ENCODE results near the gene SFTPD. TPM values are rescaled to one million over a fixed set of nuclear protein-coding genes. Genes with fewer than 3 reads are reported as not detected.

The SFTPD gene
- polyA plus RNA-seq, 10 donors, result 0.79 to 2.0 (median 1.1) TPM

- DNase-seq, result no peak
Measured at GRCh38 chr10:79946271-79947082, 2.4 kb downstream of the SFTPD start.

DNA sequence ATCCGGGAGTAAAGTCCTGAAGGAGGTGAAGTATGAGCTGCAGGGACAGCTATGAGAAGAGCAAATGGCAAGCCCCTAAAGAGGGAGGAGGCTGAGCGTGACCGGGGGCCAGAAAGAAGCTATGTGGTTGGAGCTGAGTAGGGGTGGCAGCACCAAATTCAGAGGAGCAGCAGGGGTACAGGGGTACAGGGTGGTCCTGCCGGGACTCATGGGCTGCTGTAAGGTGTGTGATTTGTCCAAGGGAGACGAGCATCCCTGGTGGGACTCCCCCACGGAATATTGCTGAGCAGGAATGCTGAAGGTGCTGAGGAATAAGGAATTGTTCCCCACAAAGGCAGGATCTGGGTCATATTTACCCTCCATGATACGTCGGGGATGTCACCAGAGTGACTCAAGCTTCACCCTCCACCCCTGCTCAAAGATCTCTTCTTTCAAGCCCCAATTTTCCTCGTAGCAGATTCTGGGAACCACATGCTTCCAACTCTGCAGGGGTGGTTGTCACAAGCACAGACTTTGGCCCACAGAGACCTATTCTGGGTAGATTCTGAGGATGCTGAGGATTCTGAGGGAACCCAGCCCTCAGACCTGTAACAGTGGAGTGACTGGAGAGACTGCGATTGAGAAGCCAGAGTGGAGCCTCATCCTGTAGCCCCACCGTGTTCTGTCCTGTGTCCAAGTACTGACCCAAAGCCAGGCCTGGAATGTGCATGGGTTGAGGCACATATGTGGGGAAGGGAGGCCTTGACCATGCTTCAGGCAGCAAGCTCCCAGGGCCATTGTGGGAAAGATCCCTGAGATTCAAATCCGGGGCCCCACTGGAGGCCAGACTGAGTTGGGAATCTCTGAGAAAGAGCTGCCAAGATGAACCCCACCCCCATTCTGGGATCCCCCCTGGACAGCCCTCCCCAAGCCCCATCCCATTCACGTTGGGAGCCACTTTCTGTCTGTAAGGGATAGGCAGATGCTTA lies 4.2 kb downstream of the SFTPD start:
- no peak for DNase-seq

DNA sequence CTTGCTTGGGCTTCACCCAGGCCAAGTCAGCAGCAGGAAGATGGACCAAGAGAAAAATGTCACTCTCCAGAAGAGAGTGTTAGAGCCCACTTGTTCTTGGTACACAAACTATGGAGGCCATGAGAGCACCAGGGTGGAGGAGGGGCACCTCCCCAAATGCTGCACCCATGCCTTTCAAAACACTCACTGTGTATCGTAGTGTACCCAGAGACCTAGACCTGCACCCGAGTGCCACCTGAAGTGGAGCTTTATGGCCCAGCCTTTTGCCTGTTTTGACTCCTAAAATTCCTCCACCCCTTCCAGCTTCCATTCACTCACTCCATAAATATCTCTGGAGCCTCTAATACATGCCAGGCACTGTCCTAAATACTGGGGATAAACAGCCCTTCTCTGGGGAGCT lies 5.0 kb downstream of the SFTPD start:
- no peak for DNase-seq

- no peak for DNase-seq
Measured at GRCh38 chr10:79942261-79943185, 6.4 kb downstream of the SFTPD start.

DNA sequence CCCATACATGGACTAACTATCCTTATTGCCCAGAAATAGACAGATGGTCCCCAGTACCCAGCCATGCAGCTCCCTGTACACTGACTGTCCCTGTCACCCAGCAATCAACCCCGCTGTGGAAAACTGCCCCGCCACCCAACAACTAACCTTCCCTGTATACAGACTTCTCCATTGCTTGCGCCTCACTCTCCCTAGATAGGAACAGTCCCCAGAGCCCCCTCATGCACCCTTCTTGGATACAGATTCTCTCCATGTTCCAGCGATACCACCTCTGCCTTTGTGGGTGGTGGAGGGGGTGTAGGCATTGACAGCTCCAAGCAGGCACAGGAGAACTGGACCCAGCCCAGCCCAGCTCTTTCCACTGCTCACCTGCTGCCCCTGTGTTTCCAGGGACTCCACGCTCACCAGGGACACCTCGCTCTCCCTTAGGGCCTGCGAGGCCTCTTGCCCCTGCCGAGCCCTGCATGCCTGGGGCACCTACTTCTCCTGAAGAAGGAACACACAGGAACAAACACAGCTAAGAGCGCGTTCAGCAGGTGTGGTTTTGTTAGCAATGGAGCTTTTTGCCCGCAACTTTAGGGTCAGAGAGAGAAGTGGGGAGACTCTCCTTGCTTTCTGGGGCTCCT lies 7.2 kb downstream of the SFTPD start:
- DNase-seq, result no peak

- DNase-seq, result no peak
Measured at GRCh38 chr10:79941146-79941545, 7.8 kb downstream of the SFTPD start.

DNA sequence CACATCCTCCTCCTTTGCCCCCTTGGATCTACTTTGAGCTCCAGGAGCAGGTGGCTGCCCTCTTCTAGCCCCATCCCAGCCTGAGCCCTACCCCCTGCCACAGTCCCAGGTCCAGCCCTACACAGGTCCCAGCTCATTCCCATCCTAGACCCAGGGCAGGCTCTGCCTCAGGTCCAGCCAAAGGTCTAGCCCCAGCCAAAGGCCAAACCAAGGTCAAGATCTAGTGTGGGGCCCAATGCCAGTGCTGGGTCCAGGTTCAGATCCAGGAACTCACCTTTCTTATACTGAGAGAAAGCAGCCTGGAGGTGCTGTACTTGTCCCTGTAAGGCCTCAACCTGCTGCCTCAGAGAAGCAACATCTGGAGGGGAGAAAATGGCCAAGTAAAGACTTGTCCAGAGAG lies 8.5 kb downstream of the SFTPD start:
- DNase-seq, result no peak

GRCh38 chr10:79939969-79940368 lies 8.9 kb downstream of the SFTPD start:
- DNase-seq, result no peak

DNA sequence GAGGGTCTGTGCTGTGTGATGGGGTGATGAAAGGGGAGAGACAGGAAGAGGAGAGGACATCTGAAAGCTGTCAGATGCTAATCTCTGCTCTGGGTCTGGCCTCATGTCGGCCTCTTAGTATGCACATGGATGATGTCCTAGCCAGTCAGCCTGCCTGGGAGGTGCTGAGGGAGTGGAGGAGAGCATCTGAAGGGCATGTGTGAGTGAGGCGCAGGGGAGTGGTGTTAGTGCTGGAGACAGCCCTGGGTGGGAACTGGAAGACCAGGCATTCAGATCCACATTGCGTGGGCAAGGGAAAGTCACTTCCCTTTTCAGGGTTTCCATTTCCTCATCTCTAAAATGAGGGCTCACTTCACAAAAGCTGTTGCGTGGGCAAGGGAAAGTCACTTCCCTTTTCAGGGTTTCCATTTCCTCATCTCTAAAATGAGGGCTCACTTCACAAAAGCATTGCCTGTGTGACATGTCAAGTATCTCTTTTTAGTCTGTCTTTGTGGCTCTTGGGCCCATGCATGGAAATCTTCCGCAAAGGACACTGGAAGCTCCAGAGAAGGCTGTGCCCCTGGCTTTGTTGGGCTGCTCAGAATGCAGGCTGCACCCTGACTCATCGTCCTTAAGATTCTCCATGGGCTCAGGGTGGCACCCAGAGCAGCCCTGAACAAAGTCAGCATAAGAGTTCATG lies 10.0 kb downstream of the SFTPD start:
- DNase-seq, result peak in 1 of 3 donors; percentile 53

- peak; percentile 44 to 61 (median 44) for DNase-seq
Measured at GRCh38 chr10:79937701-79938151, 11.2 kb downstream of the SFTPD start.

- DNase-seq, result peak in 2 of 3 donors; percentile 26 to 38
Measured at GRCh38 chr10:79936625-79937615, 12.0 kb downstream of the SFTPD start.

GRCh38 chr10:79933961-79934360 lies 14.9 kb downstream of the SFTPD start:
- DNase-seq, result no peak

DNA sequence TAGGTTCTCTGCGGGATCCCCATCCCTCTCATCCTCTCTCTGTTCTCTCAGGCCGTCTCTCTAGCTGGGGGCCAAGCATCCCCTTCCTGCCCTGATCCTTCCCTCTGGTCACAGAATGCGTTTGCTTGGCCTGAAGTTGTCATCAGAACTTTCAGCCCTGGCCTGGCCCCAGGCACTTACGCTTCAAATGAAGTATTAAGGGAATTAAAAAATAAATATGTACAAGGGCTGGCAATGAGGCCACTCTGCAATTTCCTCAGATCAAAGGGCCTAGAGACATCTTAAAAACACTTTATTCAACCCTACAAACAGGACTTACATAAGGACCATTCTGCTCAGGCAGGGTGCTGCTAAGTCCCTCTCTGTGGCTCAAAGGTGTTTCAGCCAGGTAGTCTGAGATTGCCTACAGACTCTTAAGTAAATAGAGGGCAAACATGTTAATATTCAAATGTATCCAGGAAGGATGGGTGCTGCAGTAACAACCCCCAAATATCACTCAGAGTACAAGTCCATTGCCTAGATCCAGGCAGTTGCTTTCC lies 16.0 kb downstream of the SFTPD start:
- DNase-seq, result no peak

- no peak for DNase-seq
Measured at GRCh38 chr10:79932307-79932706, 16.6 kb downstream of the SFTPD start.

- DNase-seq, result no peak
Measured at GRCh38 chr10:79930751-79931150, 18.2 kb downstream of the SFTPD start.

GRCh38 chr10:79930267-79930666 lies 18.6 kb downstream of the SFTPD start:
- no peak for DNase-seq

GRCh38 chr10:79929409-79929904 lies 19.4 kb downstream of the SFTPD start:
- peak in 2 of 3 donors; percentile 80 to 86 for DNase-seq

- DNase-seq, result no peak
Measured at GRCh38 chr10:79928028-79928583, 20.8 kb downstream of the SFTPD start.

Data from muscle of back (tissue), 11 donors.